Endothelial cell (in vitro differentiated cells): ENCODE data around the gene WDR36. TPM values are rescaled to one million over a fixed set of nuclear protein-coding genes. Genes with fewer than 3 reads are reported as not detected.

Experiments used
- DNase-seq: peaks from one replicate; pipeline ENCODE4 v3.0.0; 2021; ENCODE audit warnings: low spot score
- H3K27ac Mint-ChIP-seq: one replicate; pipeline ENCODE4 v1.8.0; 2021; ENCODE audit warnings: mixed read lengths, inconsistent platforms; ENCODE audit not compliant: unreplicated experiment
- H3K27me3 Mint-ChIP-seq: one replicate; pipeline ENCODE4 v1.8.0; 2021; ENCODE audit warnings: mild to moderate bottlenecking, moderate library complexity, mixed read lengths, inconsistent platforms; ENCODE audit not compliant: unreplicated experiment
- H3K36me3 Mint-ChIP-seq: one replicate; pipeline ENCODE4 v1.8.0; 2021; ENCODE audit warnings: mild to moderate bottlenecking, low read depth, mixed read lengths, inconsistent platforms; ENCODE audit not compliant: unreplicated experiment
- H3K4me1 Mint-ChIP-seq: one replicate; pipeline ENCODE4 v1.8.0; 2021; ENCODE audit warnings: mild to moderate bottlenecking, mixed read lengths, inconsistent platforms; ENCODE audit not compliant: unreplicated experiment
- H3K4me3 Mint-ChIP-seq: one replicate; pipeline ENCODE4 v1.8.0; 2021; ENCODE audit warnings: mild to moderate bottlenecking, mixed read lengths, inconsistent platforms; ENCODE audit not compliant: unreplicated experiment
- H3K9me3 Mint-ChIP-seq: one replicate; pipeline ENCODE4 v1.8.0; 2021; ENCODE audit warnings: mixed read lengths, inconsistent platforms; ENCODE audit not compliant: unreplicated experiment
- total RNA-seq: library from RNA; stranded (reverse); fragmentation: NEBNext Ultra II Directional; extraction: Animal tissue kit (Norgen Biotek cat#: 25700); gene quantifications from one replicate; pipeline ENCODE4 v1.2.1, GENCODE V29; 2021; ENCODE audit not compliant: unreplicated experiment
- TF ChIP-seq, protein P1 (sequence below): fragments of 200-600 bp; sonication (generic); IDR thresholded peaks from one replicate; pipeline ENCODE4 v1.5.0; 2021; ENCODE audit warnings: antibody characterized with exemption; ENCODE audit not compliant: unreplicated experiment

The WDR36 gene
- total RNA-seq, 1 donor from 2014 or later = 25.2 TPM

DNA sequence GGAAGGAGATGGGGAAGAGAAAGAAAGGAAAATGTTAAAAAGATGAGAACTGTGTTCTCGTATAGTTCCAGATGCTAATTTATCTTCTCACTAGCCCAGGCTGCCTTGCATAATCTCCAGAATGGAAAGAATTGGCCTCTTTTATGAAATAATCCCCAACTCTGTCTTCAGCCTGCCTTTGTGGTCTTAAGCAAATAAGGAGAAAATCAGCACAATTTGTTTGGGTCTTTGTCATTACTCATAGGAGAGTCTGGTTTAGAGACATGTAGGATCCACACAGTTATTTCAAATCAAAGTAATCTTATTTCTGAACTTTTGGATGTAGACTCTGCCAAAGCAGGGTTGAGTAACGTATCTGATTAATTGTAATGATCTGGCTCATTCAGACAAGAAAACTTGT is 81.3 kb downstream of the WDR36 start:
- Mint-ChIP-seq H3K4me3 (no peak overlapping the region), H3K4me1 (peaks cover 2% of the 10 kb centered on the region), H3K9me3 (no peaks in the 10 kb centered on the region), H3K36me3 (no peaks in the 10 kb centered on the region), H3K27ac (no peak overlapping the region), H3K27me3 (no peaks in the 10 kb centered on the region)
- no peak for DNase-seq
- TF ChIP-seq, protein P1, sequence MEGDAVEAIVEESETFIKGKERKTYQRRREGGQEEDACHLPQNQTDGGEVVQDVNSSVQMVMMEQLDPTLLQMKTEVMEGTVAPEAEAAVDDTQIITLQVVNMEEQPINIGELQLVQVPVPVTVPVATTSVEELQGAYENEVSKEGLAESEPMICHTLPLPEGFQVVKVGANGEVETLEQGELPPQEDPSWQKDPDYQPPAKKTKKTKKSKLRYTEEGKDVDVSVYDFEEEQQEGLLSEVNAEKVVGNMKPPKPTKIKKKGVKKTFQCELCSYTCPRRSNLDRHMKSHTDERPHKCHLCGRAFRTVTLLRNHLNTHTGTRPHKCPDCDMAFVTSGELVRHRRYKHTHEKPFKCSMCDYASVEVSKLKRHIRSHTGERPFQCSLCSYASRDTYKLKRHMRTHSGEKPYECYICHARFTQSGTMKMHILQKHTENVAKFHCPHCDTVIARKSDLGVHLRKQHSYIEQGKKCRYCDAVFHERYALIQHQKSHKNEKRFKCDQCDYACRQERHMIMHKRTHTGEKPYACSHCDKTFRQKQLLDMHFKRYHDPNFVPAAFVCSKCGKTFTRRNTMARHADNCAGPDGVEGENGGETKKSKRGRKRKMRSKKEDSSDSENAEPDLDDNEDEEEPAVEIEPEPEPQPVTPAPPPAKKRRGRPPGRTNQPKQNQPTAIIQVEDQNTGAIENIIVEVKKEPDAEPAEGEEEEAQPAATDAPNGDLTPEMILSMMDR = no peak

Other genes starting within 250 kb of the WDR36 start
- 1.5 TPM for gene TSLP, start 20.6 kb upstream of the WDR36 start, total RNA-seq
- gene CAMK4, start 132.0 kb downstream of the WDR36 start, total RNA-seq = 34.5 TPM